ENCODE results near the gene LYRM7.
"Not testable (repeated sequence)": the region's sequence is repeated elsewhere in the genome, so short reads cannot be mapped to it uniquely, and the experiment has no call there.

Gene LYRM7

DNA sequence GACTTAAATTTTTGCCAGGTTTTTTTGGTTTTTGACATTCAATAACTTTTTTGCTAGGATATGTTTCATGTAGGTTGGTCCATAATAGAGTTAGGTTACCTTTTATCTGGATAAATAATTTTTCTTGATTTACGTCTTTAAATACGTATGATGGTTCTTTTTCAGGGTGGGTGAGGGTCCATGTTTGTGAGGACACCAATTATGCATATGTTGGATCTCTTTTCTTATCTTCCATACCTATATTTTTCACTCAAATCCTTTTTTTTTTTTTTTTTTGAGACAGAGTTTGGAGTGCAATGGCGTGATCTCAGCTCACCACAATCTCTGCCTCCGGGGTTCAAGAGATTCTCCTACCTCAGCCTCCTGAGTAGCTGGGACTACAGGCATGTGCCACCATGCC lies 75.8 kb downstream of the LYRM7 start:
- DNase-seq: no peak
- in situ Hi-C loops (cut with MboI; ENCODE audit: low pct_unique_long_range_greater_than_20kb, low sequenced_read_pairs): no loop called here

DNA sequence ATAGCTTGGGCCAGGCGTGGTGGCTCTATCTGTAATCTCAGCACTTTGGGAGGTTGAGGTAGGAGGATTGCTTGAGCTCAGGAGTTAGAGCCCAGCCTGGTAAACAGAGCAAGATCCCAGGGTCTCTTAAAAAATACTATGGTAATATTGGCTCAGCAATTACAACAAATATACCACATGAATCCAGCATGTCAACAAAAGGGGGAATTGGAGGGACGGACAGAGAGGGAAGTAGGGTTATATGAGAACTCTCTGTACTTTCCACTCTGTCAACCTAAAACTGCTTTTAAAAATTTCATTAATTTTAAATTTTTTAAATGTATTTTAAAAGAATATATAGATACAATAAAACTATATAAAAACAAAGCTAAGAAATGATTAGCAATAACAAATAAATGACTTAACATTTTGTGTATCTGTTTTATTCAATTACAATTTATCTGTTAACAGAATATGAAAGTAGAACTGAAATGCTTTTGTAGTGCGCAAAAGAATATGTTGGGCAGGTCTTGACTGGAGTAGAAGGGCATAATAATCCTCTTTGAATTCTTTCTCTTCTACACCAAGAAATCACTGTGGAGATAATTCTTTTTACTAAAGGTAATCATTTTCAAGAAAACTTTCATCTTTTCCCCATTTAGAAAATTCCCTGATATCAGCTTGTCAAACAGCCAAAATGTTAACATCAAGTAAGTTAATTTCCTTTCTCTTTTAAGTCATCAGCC lies 80.2 kb downstream of the LYRM7 start:
- no peak for DNase-seq
- in situ Hi-C loops (cut with MboI; ENCODE audit: low pct_unique_long_range_greater_than_20kb, low sequenced_read_pairs): no loop called here

DNA sequence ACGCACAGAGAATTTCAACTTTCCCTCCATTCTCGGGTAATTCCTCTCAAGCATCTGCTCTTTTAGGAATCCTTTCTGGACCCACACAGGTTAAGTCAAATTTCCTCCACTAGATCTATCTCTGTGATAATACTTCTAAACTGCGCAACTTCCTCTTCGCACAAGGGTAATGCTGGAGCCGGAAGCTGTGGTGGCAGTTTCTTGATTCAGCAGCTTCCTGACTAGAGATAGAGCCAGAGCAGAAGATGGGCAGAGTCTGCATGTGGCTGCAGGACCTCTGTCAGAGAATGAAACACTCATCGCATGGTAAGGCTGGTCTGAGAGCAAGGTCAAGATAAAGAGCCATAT lies 82.1 kb downstream of the LYRM7 start:
- in situ Hi-C loops (cut with MboI; ENCODE audit: low pct_unique_long_range_greater_than_20kb, low sequenced_read_pairs): no loop called here
- DNase-seq: peak; percentile 95

DNA sequence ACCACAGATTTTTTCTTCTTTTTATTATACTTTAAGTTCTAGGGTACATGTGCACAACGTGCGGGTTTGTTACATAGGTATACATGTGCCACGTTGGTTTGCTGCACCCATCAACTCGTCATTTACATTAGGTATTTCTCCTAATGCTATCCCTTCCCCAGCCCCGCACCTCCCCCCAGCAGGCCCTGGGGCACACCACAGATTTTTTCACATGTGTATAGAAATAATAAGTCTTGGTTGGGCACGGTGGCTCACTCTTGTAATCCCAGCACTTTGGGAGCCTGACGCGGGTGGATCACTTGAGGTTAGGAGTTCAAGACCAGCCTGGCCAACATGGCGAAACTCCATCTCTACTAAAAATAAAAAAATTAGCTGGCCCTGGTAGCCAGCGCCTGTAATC lies 83.3 kb downstream of the LYRM7 start:
- in situ Hi-C loops (cut with MboI; ENCODE audit: low pct_unique_long_range_greater_than_20kb, low sequenced_read_pairs); DNase-seq: not testable (repeated sequence)

DNA sequence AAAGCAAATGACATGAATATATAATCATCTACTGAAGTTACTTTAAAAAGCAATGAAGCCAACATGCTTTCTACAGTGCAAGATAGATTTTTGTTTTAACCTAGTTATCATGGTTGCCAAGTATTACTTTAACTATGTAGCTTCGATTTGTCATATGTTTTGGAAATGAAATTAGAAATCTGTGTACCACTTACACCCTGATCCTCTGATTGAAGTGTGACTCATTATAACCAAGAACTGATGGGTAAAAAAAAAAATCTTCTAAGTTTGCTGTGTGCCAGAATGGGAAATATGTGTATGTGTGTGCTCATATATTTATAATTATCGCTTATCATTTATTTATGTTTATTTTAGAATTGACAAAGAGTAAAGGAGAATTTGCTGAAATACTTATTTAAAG lies 84.0 kb downstream of the LYRM7 start:
- no peak for DNase-seq

More for the DNA sequence above, 84.0 kb downstream of the LYRM7 start:
- in situ Hi-C loops (cut with MboI; ENCODE audit: low pct_unique_long_range_greater_than_20kb, low sequenced_read_pairs): no loop called here

All from KBM-7 (cell line).